Natural killer cell (primary cell): ENCODE measurements around the gene ANKS3. TPM values are rescaled to one million over a fixed set of nuclear protein-coding genes. Genes with fewer than 3 reads are reported as not detected.

Experiments
- ATAC-seq, 3 donors: fragments of 150-1000 bp in 2 of 3; fragments of 200-7000 bp in 1 of 3; cut with Tn5 transposase; 1 replicate in 1 of 3; 2 replicates in 2 of 3; pipeline ENCODE4 v1.10.0; 2021; ENCODE audit warnings: mild to moderate bottlenecking in 2 of 3, moderate library complexity in 2 of 3
- DNase-seq, 2 donors: peaks; one replicate each; pipeline versions ENCODE4 v3.0.0 to v3.0.0-alpha.2; 2013 to 2021; ENCODE audit warnings: mixed read lengths in 1 of 2
- H3K27ac ChIP-seq: one replicate; pipeline ENCODE4 v1.5.1; 2013; ENCODE audit warnings: mild to moderate bottlenecking, low read length
- H3K27me3 ChIP-seq: one replicate; pipeline ENCODE4 v1.6.1; 2013; ENCODE audit warnings: low read length; ENCODE audit not compliant: control insufficient read depth, insufficient read depth
- H3K36me3 ChIP-seq: one replicate; pipeline ENCODE4 v1.6.1; 2013; ENCODE audit warnings: low read length; ENCODE audit not compliant: control insufficient read depth, insufficient read depth
- H3K4me1 ChIP-seq: one replicate; pipeline ENCODE4 v1.6.1; 2013; ENCODE audit warnings: low read length; ENCODE audit not compliant: control insufficient read depth, insufficient read depth
- H3K4me3 ChIP-seq: one replicate; pipeline ENCODE4 v1.5.1; 2013; ENCODE audit warnings: low read length
- H3K9me3 ChIP-seq: one replicate; pipeline ENCODE4 v1.6.1; 2013; ENCODE audit warnings: low read length; ENCODE audit not compliant: control insufficient read depth, insufficient read depth
- H3K27ac Mint-ChIP-seq, 2 donors: one replicate each; pipeline ENCODE4 v1.8.0; 2022; ENCODE audit warnings: mild to moderate bottlenecking in 2 of 2, mixed read lengths in 2 of 2, moderate library complexity in 1 of 2
- H3K27me3 Mint-ChIP-seq, 2 donors: one replicate each; pipeline ENCODE4 v1.8.0; 2022; ENCODE audit warnings: low read depth in 2 of 2, mixed read lengths in 2 of 2
- H3K36me3 Mint-ChIP-seq: one replicate; pipeline ENCODE4 v1.8.0; 2022; ENCODE audit warnings: mixed read lengths
- H3K4me1 Mint-ChIP-seq, 2 donors: one replicate each; pipeline ENCODE4 v1.8.0; 2022; ENCODE audit warnings: mixed read lengths in 2 of 2
- H3K4me3 Mint-ChIP-seq: one replicate; pipeline ENCODE4 v1.8.0; 2022; ENCODE audit warnings: mild to moderate bottlenecking, moderate library complexity, mixed read lengths
- H3K9me3 Mint-ChIP-seq, 2 donors: one replicate each; pipeline ENCODE4 v1.8.0; 2022; ENCODE audit warnings: mixed read lengths in 2 of 2
- WGBS: methylation state at CpG from one replicate; pipeline ENCODE4 v1.1.7; 2013; ENCODE audit warnings: missing lambda C conversion rate; ENCODE audit not compliant: insufficient coverage; 5-methylcytosine and 5-hydroxymethylcytosine counted together
- intact Hi-C: fragments of 100-400 bp; cut with micrococcal nuclease; formaldehyde crosslinking; loops from one replicate; pipeline ENCODE4 v1.14.2; 2022
- total RNA-seq, 4 donors: library from RNA; stranded (reverse); fragments of 120-200 nt in 1 of 4; gene quantifications; one replicate each; pipeline versions ENCODE4 v1.2.3 to v1.2.4, GENCODE V29; 2013 to 2022
- TF ChIP-seq, protein P1 (sequence below): fragments of 200-600 bp; IDR thresholded peaks from one replicate; pipeline ENCODE4 v1.8.0; 2022; ENCODE audit warnings: antibody characterized with exemption

Gene ANKS3
- total RNA-seq, 3 donors from 2014 or later (not counting 1 experiment from before 2014, with no cell fraction given), result 19.7 to 20.8 (median 20.5) TPM

DNA sequence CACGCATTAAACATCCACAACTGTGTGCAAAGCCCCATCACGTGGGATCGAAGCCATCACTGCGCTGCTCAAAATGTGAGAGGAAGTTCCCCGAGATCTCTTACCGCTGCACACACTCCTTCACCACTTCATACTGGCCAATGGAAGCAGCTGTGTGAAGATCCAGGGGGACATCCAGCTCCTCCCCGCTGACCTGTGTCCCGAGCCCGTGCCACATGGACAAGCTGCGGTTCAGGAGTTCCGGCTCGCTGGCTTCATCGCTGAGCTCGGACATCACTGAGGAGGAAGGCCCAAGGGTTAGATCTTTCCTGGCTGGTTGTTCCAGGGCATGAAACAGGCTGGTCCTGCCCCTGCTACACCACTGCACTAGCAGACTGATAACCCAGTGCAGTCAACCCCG lies 4.2 kb downstream of the ANKS3 start:
- peaks cover 6 to 23% of the 10 kb centered on the region in 2 donors for H3K4me1 Mint-ChIP-seq
- no peaks in the 10 kb centered on the region for H3K36me3 Mint-ChIP-seq
- no peak overlapping the region for H3K27ac Mint-ChIP-seq
- no peaks in the 10 kb centered on the region for H3K27me3 Mint-ChIP-seq
- DNase-seq, result no peak
- no peaks in the 10 kb centered on the region for H3K9me3 Mint-ChIP-seq
- 96% methylated on average over 15 of the region's 15 CpGs for WGBS
- no peak overlapping the region for H3K27ac ChIP-seq
- H3K36me3 ChIP-seq, result peaks cover 21% of the 10 kb centered on the region
- TF ChIP-seq, protein P1, sequence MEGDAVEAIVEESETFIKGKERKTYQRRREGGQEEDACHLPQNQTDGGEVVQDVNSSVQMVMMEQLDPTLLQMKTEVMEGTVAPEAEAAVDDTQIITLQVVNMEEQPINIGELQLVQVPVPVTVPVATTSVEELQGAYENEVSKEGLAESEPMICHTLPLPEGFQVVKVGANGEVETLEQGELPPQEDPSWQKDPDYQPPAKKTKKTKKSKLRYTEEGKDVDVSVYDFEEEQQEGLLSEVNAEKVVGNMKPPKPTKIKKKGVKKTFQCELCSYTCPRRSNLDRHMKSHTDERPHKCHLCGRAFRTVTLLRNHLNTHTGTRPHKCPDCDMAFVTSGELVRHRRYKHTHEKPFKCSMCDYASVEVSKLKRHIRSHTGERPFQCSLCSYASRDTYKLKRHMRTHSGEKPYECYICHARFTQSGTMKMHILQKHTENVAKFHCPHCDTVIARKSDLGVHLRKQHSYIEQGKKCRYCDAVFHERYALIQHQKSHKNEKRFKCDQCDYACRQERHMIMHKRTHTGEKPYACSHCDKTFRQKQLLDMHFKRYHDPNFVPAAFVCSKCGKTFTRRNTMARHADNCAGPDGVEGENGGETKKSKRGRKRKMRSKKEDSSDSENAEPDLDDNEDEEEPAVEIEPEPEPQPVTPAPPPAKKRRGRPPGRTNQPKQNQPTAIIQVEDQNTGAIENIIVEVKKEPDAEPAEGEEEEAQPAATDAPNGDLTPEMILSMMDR, result no peak
- H3K9me3 ChIP-seq, result no peaks in the 10 kb centered on the region
- ATAC-seq, result no peak
- H3K4me3 Mint-ChIP-seq, result no peak overlapping the region
- intact Hi-C loops, result no loop called here
- H3K27me3 ChIP-seq, result no peaks in the 10 kb centered on the region
- H3K4me3 ChIP-seq, result no peak overlapping the region
- H3K4me1 ChIP-seq, result peaks cover 9% of the 10 kb centered on the region

DNA sequence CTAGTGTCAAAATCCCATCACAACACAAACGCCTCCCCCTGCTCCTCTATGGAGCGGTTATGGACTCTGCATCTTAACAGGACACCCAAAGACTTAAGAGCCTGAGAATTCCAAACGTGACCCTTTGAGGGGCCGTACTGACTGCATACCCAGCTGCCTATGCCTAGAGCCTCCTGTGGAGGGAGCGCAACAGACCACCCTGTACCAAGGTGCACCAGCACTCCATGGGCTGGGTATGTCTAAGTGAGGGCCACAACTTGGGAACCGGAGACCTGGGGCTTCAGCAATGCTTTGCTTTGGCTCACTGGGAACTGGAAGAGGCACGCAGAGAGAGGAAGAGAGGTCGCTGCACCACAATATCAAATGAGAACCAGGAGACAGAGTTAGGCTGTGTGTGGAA lies 5.4 kb downstream of the ANKS3 start:
- no peaks in the 10 kb centered on the region for H3K27me3 ChIP-seq
- Mint-ChIP-seq H3K9me3 (no peaks in the 10 kb centered on the region), H3K4me1 (peaks cover 5 to 14% of the 10 kb centered on the region in 2 donors), H3K4me3 (no peak overlapping the region), H3K27me3 (no peaks in the 10 kb centered on the region), H3K27ac (no peak overlapping the region), H3K36me3 (no peaks in the 10 kb centered on the region)
- intact Hi-C loops, result no loop called here
- no peak overlapping the region for H3K27ac ChIP-seq
- TF ChIP-seq, protein P1, result no peak
- DNase-seq, result no peak
- ATAC-seq, result no peak
- H3K36me3 ChIP-seq, result peaks cover 26% of the 10 kb centered on the region
- H3K4me3 ChIP-seq, result no peak overlapping the region
- H3K4me1 ChIP-seq, result peaks cover 6% of the 10 kb centered on the region
- H3K9me3 ChIP-seq, result no peaks in the 10 kb centered on the region
- WGBS, result 97% methylated on average over 8 of the region's 8 CpGs

DNA sequence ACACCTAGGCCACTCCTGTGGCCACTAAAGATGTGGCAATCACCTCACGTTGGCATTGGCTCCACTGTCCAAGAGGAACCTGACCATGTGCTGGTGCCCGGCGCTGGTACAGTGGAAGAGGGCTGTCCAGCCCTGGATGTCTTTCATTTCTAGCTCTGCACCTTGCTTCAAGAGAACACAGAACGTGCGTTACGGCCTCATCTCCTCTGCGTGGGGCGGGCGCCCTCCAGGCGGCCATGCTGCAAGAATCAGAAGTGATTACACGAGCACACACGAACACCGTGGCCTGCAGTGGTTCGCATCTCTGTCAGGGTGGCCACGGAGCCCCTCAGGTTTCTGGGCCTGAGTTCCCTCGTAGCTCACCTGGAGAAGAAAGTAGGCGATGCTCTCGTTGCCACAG lies 7.5 kb downstream of the ANKS3 start:
- Mint-ChIP-seq H3K36me3 (no peaks in the 10 kb centered on the region), H3K27ac (no peak overlapping the region), H3K4me1 (peaks cover 0 to 11% of the 10 kb centered on the region in 2 donors), H3K4me3 (no peak overlapping the region), H3K27me3 (no peaks in the 10 kb centered on the region), H3K9me3 (no peaks in the 10 kb centered on the region)
- 95% methylated on average over 18 of the region's 18 CpGs for WGBS
- DNase-seq (no peak), ATAC-seq (no peak)
- no peaks in the 10 kb centered on the region for H3K4me1 ChIP-seq
- TF ChIP-seq, protein P1, result no peak
- H3K9me3 ChIP-seq, result no peaks in the 10 kb centered on the region
- no peak overlapping the region for H3K27ac ChIP-seq
- intact Hi-C loops, result no loop called here
- H3K36me3 ChIP-seq, result peaks cover 29% of the 10 kb centered on the region
- no peak overlapping the region for H3K4me3 ChIP-seq
- H3K27me3 ChIP-seq, result no peaks in the 10 kb centered on the region

DNA sequence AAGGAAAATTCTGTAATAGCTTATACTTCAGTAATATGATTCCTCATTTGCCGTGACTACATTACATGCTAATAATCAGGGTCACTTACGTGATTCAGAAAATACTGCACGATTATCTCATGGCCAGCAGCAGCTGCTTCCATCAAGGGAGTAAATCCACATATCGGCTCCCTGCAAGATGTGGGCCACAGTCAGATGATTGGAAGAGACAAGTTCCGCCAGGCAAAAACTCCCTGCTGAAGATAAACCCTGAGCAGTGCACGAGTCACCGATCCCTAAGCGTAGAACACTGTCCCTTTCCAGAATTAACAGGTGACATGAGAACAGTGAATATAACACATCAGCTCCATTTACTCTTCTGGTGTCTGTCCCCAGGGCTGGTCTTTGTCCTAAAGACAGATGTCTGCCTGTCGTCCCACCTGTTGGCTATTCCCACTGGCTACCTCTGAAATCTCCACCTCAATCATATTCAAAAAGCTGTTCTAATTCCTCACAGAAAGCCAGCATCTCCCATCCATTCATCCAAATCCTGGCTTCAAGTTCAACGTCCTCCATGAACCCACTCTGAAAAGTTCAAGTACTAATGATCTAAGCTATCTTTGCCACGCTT lies 9.3 kb downstream of the ANKS3 start:
- H3K9me3 ChIP-seq, result no peaks in the 10 kb centered on the region
- TF ChIP-seq, protein P1, result no peak
- no peak overlapping the region for H3K27ac Mint-ChIP-seq
- ATAC-seq (no peak), DNase-seq (no peak)
- 95% methylated on average over 11 of the region's 11 CpGs for WGBS
- no peaks in the 10 kb centered on the region for H3K27me3 ChIP-seq
- H3K27ac ChIP-seq, result no peak overlapping the region
- intact Hi-C loops, result no loop called here
- H3K4me3 ChIP-seq, result no peak overlapping the region
- H3K36me3 ChIP-seq, result peaks cover 28% of the 10 kb centered on the region
- H3K27me3 Mint-ChIP-seq, result no peaks in the 10 kb centered on the region
- peaks cover 0 to 11% of the 10 kb centered on the region in 2 donors for H3K4me1 Mint-ChIP-seq
- no peak overlapping the region for H3K4me3 Mint-ChIP-seq
- H3K4me1 ChIP-seq, result no peaks in the 10 kb centered on the region
- H3K9me3 Mint-ChIP-seq, result no peaks in the 10 kb centered on the region
- H3K36me3 Mint-ChIP-seq, result no peaks in the 10 kb centered on the region
